Neuronal stem cell (in vitro differentiated cells): ENCODE results near the gene TMEM95.
"Not testable (repeated sequence)": the region's sequence is repeated elsewhere in the genome, so short reads cannot be mapped to it uniquely, and the experiment has no call there.

Source experiments
- DNase-seq: peaks from one replicate; pipeline ENCODE4 v3.0.0-alpha.2; 2013; ENCODE audit warnings: low spot score
- H2AFZ ChIP-seq: one replicate; pipeline ENCODE4 v1.6.1; 2013; ENCODE audit warnings: mild to moderate bottlenecking, low read length, inconsistent platforms
- H2AK5ac ChIP-seq: 2 replicates; pipeline ENCODE4 v1.6.1; 2013; ENCODE audit warnings: low read depth, mild to moderate bottlenecking, inconsistent platforms, low read length, moderate library complexity, mixed read lengths
- H2BK120ac ChIP-seq: 2 replicates; pipeline ENCODE4 v1.6.1; 2013; ENCODE audit warnings: low read depth, mild to moderate bottlenecking, inconsistent platforms, low read length, moderate library complexity, mixed read lengths
- H2BK12ac ChIP-seq: one replicate; pipeline ENCODE4 v1.6.1; 2013; ENCODE audit warnings: low read length, inconsistent platforms
- H2BK15ac ChIP-seq: 2 replicates; pipeline ENCODE4 v1.6.1; 2013; ENCODE audit warnings: mild to moderate bottlenecking, low read length, inconsistent platforms, mixed read lengths
- H2BK5ac ChIP-seq: one replicate; pipeline ENCODE4 v1.6.1; 2013; ENCODE audit warnings: inconsistent platforms, mild to moderate bottlenecking, low read length, moderate library complexity
- H3K14ac ChIP-seq: one replicate; pipeline ENCODE4 v1.6.1; 2013; ENCODE audit warnings: low read length, inconsistent platforms
- H3K18ac ChIP-seq: 2 replicates; pipeline ENCODE4 v1.6.1; 2013; ENCODE audit warnings: low read length, inconsistent platforms
- H3K23ac ChIP-seq: 2 replicates; pipeline ENCODE4 v1.6.1; 2013; ENCODE audit warnings: low read depth, mild to moderate bottlenecking, mixed read lengths, low read length, inconsistent platforms; ENCODE audit not compliant: poor library complexity
- H3K27ac ChIP-seq: replicated peaks from 3 replicates; pipeline ENCODE4 v1.5.1; 2013; ENCODE audit warnings: low read length, inconsistent platforms
- H3K27me3 ChIP-seq, 3 experiments: 2 replicates each; pipeline ENCODE4 v1.6.1; 2013; ENCODE audit warnings: low read length in 3 of 3, mild to moderate bottlenecking in 2 of 3, inconsistent platforms in 1 of 3, low read depth in 1 of 3, mixed read lengths in 1 of 3, moderate library complexity in 1 of 3; ENCODE audit not compliant: control insufficient read depth in 3 of 3, insufficient read depth in 3 of 3
- H3K36me3 ChIP-seq, 2 donors: replicated peaks in 1 of 2; 2 replicates each; pipeline ENCODE4 v1.6.1; 2013; ENCODE audit warnings: low read length in 2 of 2; ENCODE audit not compliant: control insufficient read depth in 2 of 2, insufficient read depth in 2 of 2
- H3K4ac ChIP-seq: 2 replicates; pipeline ENCODE4 v1.6.1; 2013; ENCODE audit warnings: inconsistent platforms, mild to moderate bottlenecking, low read length, moderate library complexity
- H3K4me1 ChIP-seq, 2 donors: 1 replicate in 1 of 2; 2 replicates in 1 of 2; pipeline ENCODE4 v1.6.1; 2013; ENCODE audit warnings: low read length in 2 of 2, low read depth in 1 of 2; ENCODE audit not compliant: control insufficient read depth in 2 of 2, insufficient read depth in 1 of 2
- H3K4me2 ChIP-seq: one replicate; pipeline ENCODE4 v1.6.1; 2013; ENCODE audit warnings: mild to moderate bottlenecking, low read length, inconsistent platforms; ENCODE audit not compliant: insufficient read depth, poor library complexity, severe bottlenecking
- H3K4me3 ChIP-seq, 2 donors: 2 replicates each; pipeline ENCODE4 v1.5.1; 2013; ENCODE audit warnings: low read length in 2 of 2, mild to moderate bottlenecking in 2 of 2, inconsistent platforms in 1 of 2, moderate library complexity in 1 of 2
- H3K79me1 ChIP-seq: one replicate; pipeline ENCODE4 v1.6.1; 2013; ENCODE audit warnings: low read depth, mild to moderate bottlenecking, inconsistent platforms, low read length, moderate library complexity
- H3K9ac ChIP-seq: one replicate; pipeline ENCODE4 v1.6.1; 2013; ENCODE audit warnings: mild to moderate bottlenecking, low read depth, low read length, inconsistent platforms; ENCODE audit not compliant: poor library complexity
- H3K9me3 ChIP-seq, 2 donors: replicated peaks in 1 of 2; 2 replicates each; pipeline versions ENCODE3 to v1.6.1; 2013; ENCODE audit warnings: low read length in 2 of 2, mild to moderate bottlenecking in 2 of 2, inconsistent platforms in 1 of 2, low read depth in 1 of 2, mixed read lengths in 1 of 2, moderate library complexity in 1 of 2; ENCODE audit not compliant: control insufficient read depth in 2 of 2, insufficient read depth in 1 of 2
- H4K8ac ChIP-seq: one replicate; pipeline ENCODE4 v1.6.1; 2013; ENCODE audit warnings: low read depth, mild to moderate bottlenecking, inconsistent platforms, low read length, moderate library complexity
- H4K91ac ChIP-seq: one replicate; pipeline ENCODE4 v1.6.1; 2013; ENCODE audit warnings: low read length, low read depth, mild to moderate bottlenecking, inconsistent platforms; ENCODE audit not compliant: poor library complexity
- WGBS, 2 donors: extraction: QIAGEN DNeasy Blood & Tissue Kit; methylation state at CpG; one replicate each; pipeline ENCODE4 v1.1.7; 2013; ENCODE audit warnings: missing lambda C conversion rate in 2 of 2, mixed read lengths in 1 of 2; ENCODE audit not compliant: insufficient read length in 2 of 2, insufficient replicate concordance in 1 of 2; ENCODE audit errors: extremely low coverage in 2 of 2; 5-methylcytosine and 5-hydroxymethylcytosine counted together

Gene TMEM95

GRCh38 chr17:7336240-7337175 is 18.4 kb upstream of the TMEM95 start, which contains the start of gene ACAP1:
TSS of gene ACAP1 (plus strand) at chr17:7336529. CDS start at chr17:7336735, 206 bp downstream.
- Histone ChIP-seq H3K9ac (no peak within 1 kb of the TSS), H3K14ac (no peak within 1 kb of the TSS), H2AFZ (peak within 1 kb of the TSS; percentile 77), H3K9me3 (no peaks in the 10 kb centered on the region), H2AK5ac (no peak within 1 kb of the TSS), H3K79me1 (no peaks in the 10 kb centered on the region), H4K8ac (no peak within 1 kb of the TSS), H3K23ac (no peak within 1 kb of the TSS), H3K36me3 (no peaks in the 10 kb centered on the region), H3K4me3 (no peak within 1 kb of the TSS), H3K4me2 (no peak within 1 kb of the TSS), H3K27ac (no peak within 1 kb of the TSS), H3K4ac (no peak within 1 kb of the TSS), H2BK15ac (peak within 1 kb of the TSS; percentile 19), H3K27me3 (no peaks in the 10 kb centered on the region), H3K4me1 (peaks cover 4 to 12% of the 10 kb centered on the region in 2 donors), H2BK12ac (no peak within 1 kb of the TSS), H2BK120ac (no peak within 1 kb of the TSS), H4K91ac (peak within 1 kb of the TSS; percentile 72), H3K18ac (peak within 1 kb of the TSS; percentile 68), H2BK5ac (no peak within 1 kb of the TSS)
- no CpG with 5 or more reads among the region's 17 CpGs for WGBS, 2 donors
- no peak for DNase-seq

GRCh38 chr17:7337600-7337999 is 17.4 kb upstream of the TMEM95 start:
- not testable (repeated sequence) for H3K27me3 ChIP-seq, H3K4ac ChIP-seq, H2AFZ ChIP-seq, H3K36me3 ChIP-seq, H2BK120ac ChIP-seq, DNase-seq, H3K79me1 ChIP-seq, H2AK5ac ChIP-seq, H3K18ac ChIP-seq, H3K9me3 ChIP-seq, H3K27ac ChIP-seq, H4K91ac ChIP-seq, H2BK5ac ChIP-seq, H3K9ac ChIP-seq, H2BK12ac ChIP-seq, H3K4me3 ChIP-seq, H2BK15ac ChIP-seq, H3K4me2 ChIP-seq, H4K8ac ChIP-seq, H3K14ac ChIP-seq, H3K23ac ChIP-seq
- peaks cover 4 to 12% of the 10 kb centered on the region in 2 donors for H3K4me1 ChIP-seq
- no CpG with 5 or more reads among the region's 7 CpGs for WGBS, 2 donors

- Histone ChIP-seq H2BK5ac (no peak overlapping the region), H2BK120ac (no peak overlapping the region), H4K8ac (no peak overlapping the region), H3K4me3 (no peak overlapping the region), H3K27me3 (peaks cover 0 to 12% (median 0%) of the 10 kb centered on the region in 3 experiments), H3K27ac (no peak overlapping the region), H2AFZ (no peak overlapping the region), H3K4ac (no peak overlapping the region), H3K79me1 (no peaks in the 10 kb centered on the region), H3K9ac (no peak overlapping the region), H2AK5ac (no peak overlapping the region), H3K4me1 (peaks cover 4 to 12% of the 10 kb centered on the region in 2 donors), H3K23ac (no peak overlapping the region), H3K14ac (no peak overlapping the region), H3K18ac (no peak overlapping the region), H4K91ac (no peak overlapping the region), H2BK15ac (no peak overlapping the region), H2BK12ac (no peak overlapping the region), H3K9me3 (no peaks in the 10 kb centered on the region), H3K36me3 (no peaks in the 10 kb centered on the region), H3K4me2 (no peak overlapping the region)
- WGBS, 2 donors: no CpG with 5 or more reads among the region's 2 CpGs
- no peak for DNase-seq
These were observed 14.8 kb upstream of the TMEM95 start for GRCh38 chr17:7340179-7340578.

GRCh38 chr17:7341842-7342241 is 13.1 kb upstream of the TMEM95 start:
- Histone ChIP-seq H3K9ac (peak overlapping the region; percentile 67), H2AFZ (no peak overlapping the region), H3K4me1 (peaks cover under 1 to 4% of the 10 kb centered on the region in 2 donors), H2BK120ac (no peak overlapping the region), H3K79me1 (no peaks in the 10 kb centered on the region), H4K91ac (no peak overlapping the region), H4K8ac (peak overlapping the region; percentile 98), H3K9me3 (no peaks in the 10 kb centered on the region), H3K27ac (no peak overlapping the region), H3K14ac (peak overlapping the region; percentile 75), H3K4me3 (no peak overlapping the region), H3K4ac (no peak overlapping the region), H2BK15ac (no peak overlapping the region), H3K23ac (peak overlapping the region; percentile 0), H2BK12ac (no peak overlapping the region), H3K27me3 (peaks cover 0 to 12% (median 0%) of the 10 kb centered on the region in 3 experiments), H3K36me3 (no peaks in the 10 kb centered on the region), H3K4me2 (peak overlapping the region; percentile 3), H2BK5ac (peak overlapping the region; percentile 14), H3K18ac (peak overlapping the region; percentile 18), H2AK5ac (peak overlapping the region; percentile 57)
- no CpG with 5 or more reads among the region's 13 CpGs for WGBS, 2 donors
- DNase-seq: no peak
